DMS153 treated with DMSO at 0.1 percent for 48 hours (cell line): Measurements from ENCODE around the gene CASP10.
"Not testable (repeated sequence)": the region's sequence is repeated elsewhere in the genome, so short reads cannot be mapped to it uniquely, and the experiment has no call there.

Source experiments
- DNase-seq: peaks from one replicate; lab custom pipeline; 2025; ENCODE audit not compliant: unreplicated experiment; lab: John Stamatoyannopoulos, UW

The CASP10 gene

GRCh38 chr2:201154615-201155399 is 28.1 kb upstream of the CASP10 start:
- DNase-seq, result no peak

- no peak for DNase-seq
Observed at GRCh38 chr2:201156036-201156435, 26.9 kb upstream of the CASP10 start.

- no peak for DNase-seq
Observed at GRCh38 chr2:201156640-201157039, 26.3 kb upstream of the CASP10 start.

GRCh38 chr2:201157694-201158093 is 25.2 kb upstream of the CASP10 start:
- no peak for DNase-seq

GRCh38 chr2:201158111-201158929 is 24.6 kb upstream of the CASP10 start:
- DNase-seq, result peak; percentile 25

- no peak for DNase-seq
Observed at GRCh38 chr2:201164166-201164565, 18.8 kb upstream of the CASP10 start.

GRCh38 chr2:201167546-201167945 is 15.4 kb upstream of the CASP10 start:
- no peak for DNase-seq

GRCh38 chr2:201168496-201168895 is 14.4 kb upstream of the CASP10 start:
- DNase-seq, result not testable (repeated sequence)

GRCh38 chr2:201171259-201171814 is 11.6 kb upstream of the CASP10 start:
- no peak for DNase-seq

GRCh38 chr2:201172279-201172678 is 10.7 kb upstream of the CASP10 start:
- no peak for DNase-seq

GRCh38 chr2:201174687-201175086 is 8.3 kb upstream of the CASP10 start:
- no peak for DNase-seq

- no peak for DNase-seq
Observed at GRCh38 chr2:201176081-201176481, 6.9 kb upstream of the CASP10 start.

GRCh38 chr2:201180010-201180409 is 2.9 kb upstream of the CASP10 start:
- no peak for DNase-seq

GRCh38 chr2:201183365-201183727 is 405 bp downstream of the CASP10 start:
- no peak for DNase-seq

GRCh38 chr2:201183835-201184234 is 894 bp downstream of the CASP10 start:
- not testable (repeated sequence) for DNase-seq

GRCh38 chr2:201184248-201184647 is 1.3 kb downstream of the CASP10 start:
- DNase-seq, result not testable (repeated sequence)

GRCh38 chr2:201185863-201186262 is 2.9 kb downstream of the CASP10 start:
- no peak for DNase-seq

- DNase-seq, result no peak
Observed at GRCh38 chr2:201186982-201187381, 4.0 kb downstream of the CASP10 start.

GRCh38 chr2:201188449-201188848 is 5.5 kb downstream of the CASP10 start:
- no peak for DNase-seq

- DNase-seq, result no peak
Observed at GRCh38 chr2:201191132-201191875, 8.4 kb downstream of the CASP10 start.

GRCh38 chr2:201194097-201194496 is 11.2 kb downstream of the CASP10 start:
- DNase-seq, result no peak
